CD4-positive, alpha-beta T cell treated with Interleukin-15 for 4 hours (primary cell): ENCODE results near the gene LHPP.

Experiments
- DNase-seq: peaks from one replicate; pipeline ENCODE4 v3.0.0-alpha.2; 2020; ENCODE audit warnings: low spot score

The LHPP gene

GRCh38 chr10:124625831-124626238 is 164.2 kb downstream of the LHPP start:
- DNase-seq: no peak

GRCh38 chr10:124626759-124627380 is 165.2 kb downstream of the LHPP start:
- peak; percentile 63 for DNase-seq

GRCh38 chr10:124627866-124628675 is 166.4 kb downstream of the LHPP start:
- no peak for DNase-seq

GRCh38 chr10:124628676-124629021 is 167.0 kb downstream of the LHPP start:
- DNase-seq: no peak

GRCh38 chr10:124629415-124629814 is 167.8 kb downstream of the LHPP start:
- no peak for DNase-seq

- DNase-seq: no peak
Measured at GRCh38 chr10:124629842-124630241, 168.2 kb downstream of the LHPP start.

- DNase-seq: no peak
Measured at GRCh38 chr10:124630551-124630950, 168.9 kb downstream of the LHPP start.

- peak; percentile 44 for DNase-seq
Measured at GRCh38 chr10:124632064-124632531, 170.5 kb downstream of the LHPP start.

GRCh38 chr10:124632566-124632965 is 170.9 kb downstream of the LHPP start:
- DNase-seq: no peak

GRCh38 chr10:124636271-124636995 is 174.8 kb downstream of the LHPP start:
- peak; percentile 48 for DNase-seq

GRCh38 chr10:124637091-124637700 is 175.6 kb downstream of the LHPP start:
- no peak for DNase-seq

- DNase-seq: no peak
Measured at GRCh38 chr10:124637746-124638145, 176.1 kb downstream of the LHPP start.

GRCh38 chr10:124639206-124639605 is 177.6 kb downstream of the LHPP start:
- DNase-seq: no peak

- DNase-seq: no peak
Measured at GRCh38 chr10:124639646-124640045, 178.0 kb downstream of the LHPP start.

GRCh38 chr10:124640056-124640455 is 178.4 kb downstream of the LHPP start:
- DNase-seq: no peak

- peak; percentile 30 for DNase-seq
Measured at GRCh38 chr10:124640538-124641231, 179.1 kb downstream of the LHPP start.

GRCh38 chr10:124641282-124642087 is 179.9 kb downstream of the LHPP start:
- DNase-seq: peak; percentile 80

GRCh38 chr10:124642088-124642710 is 180.6 kb downstream of the LHPP start:
- DNase-seq: no peak

- no peak for DNase-seq
Measured at GRCh38 chr10:124643330-124644009, 181.8 kb downstream of the LHPP start.

GRCh38 chr10:124644236-124644635 is 182.6 kb downstream of the LHPP start:
- no peak for DNase-seq
